ENCODE measurements around the gene DRG1. TPM values are rescaled to one million over a fixed set of nuclear protein-coding genes. Genes with fewer than 3 reads are reported as not detected.

DRG1 gene
- total RNA-seq, 1 donor from 2014 or later = 59.3 TPM

Other genes with a start within 250 kb of the DRG1 start
- gene RNF185, start 239.4 kb upstream of the DRG1 start, total RNA-seq = 20.1 TPM
- gene LIMK2, start 187.3 kb upstream of the DRG1 start, total RNA-seq = 11.6 TPM
- 13.7 TPM for gene PIK3IP1, start 107.1 kb upstream of the DRG1 start, total RNA-seq
- gene PATZ1, start 53.3 kb upstream of the DRG1 start, total RNA-seq = 9.7 TPM
- gene EIF4ENIF1, start 90.2 kb downstream of the DRG1 start, total RNA-seq = 30.5 TPM
- gene SFI1, start 96.9 kb downstream of the DRG1 start, total RNA-seq = 6.7 TPM